ENCODE measurements around the gene CHD6.
"Not testable (repeated sequence)": the region's sequence is repeated elsewhere in the genome, so short reads cannot be mapped to it uniquely, and the experiment has no call there.

CHD6 gene

GRCh38 chr20:41553142-41553879 lies 64.9 kb downstream of the CHD6 start:
- H3K27ac Mint-ChIP-seq = no peak overlapping the region
- no peak overlapping the region for H3K4me3 Mint-ChIP-seq
- no peaks in the 10 kb centered on the region for H3K4me1 Mint-ChIP-seq (ENCODE audit: low read depth)
- no peak for DNase-seq (ENCODE audit: low spot score)
- H3K36me3 Mint-ChIP-seq (ENCODE audit: low read depth) = peaks cover 18% of the 10 kb centered on the region
- peaks cover 32% of the 10 kb centered on the region for H3K9me3 Mint-ChIP-seq
- H3K27me3 Mint-ChIP-seq (ENCODE audit: low read depth) = no peaks in the 10 kb centered on the region

- no peaks in the 10 kb centered on the region for H3K4me1 Mint-ChIP-seq (ENCODE audit: low read depth)
- H3K27me3 Mint-ChIP-seq (ENCODE audit: low read depth) = no peaks in the 10 kb centered on the region
- no peak overlapping the region for H3K27ac Mint-ChIP-seq
- peaks cover 18% of the 10 kb centered on the region for H3K36me3 Mint-ChIP-seq (ENCODE audit: low read depth)
- no peak for DNase-seq (ENCODE audit: low spot score)
- H3K4me3 Mint-ChIP-seq = no peak overlapping the region
- peaks cover 32% of the 10 kb centered on the region for H3K9me3 Mint-ChIP-seq
These were observed 65.7 kb downstream of the CHD6 start for GRCh38 chr20:41552295-41553068.

GRCh38 chr20:41551011-41551705 lies 67.0 kb downstream of the CHD6 start:
- no peak for DNase-seq (ENCODE audit: low spot score)
- Mint-ChIP-seq H3K27me3 (ENCODE audit: low read depth) (no peaks in the 10 kb centered on the region), H3K36me3 (ENCODE audit: low read depth) (peaks cover 13% of the 10 kb centered on the region), H3K27ac (no peak overlapping the region), H3K9me3 (peaks cover 20% of the 10 kb centered on the region), H3K4me1 (ENCODE audit: low read depth) (no peaks in the 10 kb centered on the region), H3K4me3 (no peak overlapping the region)

- Mint-ChIP-seq H3K27ac (no peak overlapping the region), H3K4me1 (ENCODE audit: low read depth) (no peaks in the 10 kb centered on the region), H3K27me3 (ENCODE audit: low read depth) (no peaks in the 10 kb centered on the region), H3K36me3 (ENCODE audit: low read depth) (peaks cover 9% of the 10 kb centered on the region), H3K4me3 (no peak overlapping the region), H3K9me3 (peaks cover 13% of the 10 kb centered on the region)
- no peak for DNase-seq (ENCODE audit: low spot score)
These were observed 71.0 kb downstream of the CHD6 start for GRCh38 chr20:41547221-41547620.

- Mint-ChIP-seq H3K4me1 (ENCODE audit: low read depth) (no peaks in the 10 kb centered on the region), H3K27me3 (ENCODE audit: low read depth) (no peaks in the 10 kb centered on the region), H3K4me3 (no peak overlapping the region), H3K9me3 (peaks cover 11% of the 10 kb centered on the region), H3K27ac (no peak overlapping the region), H3K36me3 (ENCODE audit: low read depth) (peaks cover 9% of the 10 kb centered on the region)
- DNase-seq (ENCODE audit: low spot score) = no peak
These were observed 71.6 kb downstream of the CHD6 start for GRCh38 chr20:41546535-41546934.

GRCh38 chr20:41544472-41544871 lies 73.7 kb downstream of the CHD6 start:
- Mint-ChIP-seq H3K4me1 (ENCODE audit: low read depth) (no peaks in the 10 kb centered on the region), H3K9me3 (no peaks in the 10 kb centered on the region), H3K4me3 (no peak overlapping the region), H3K27ac (no peak overlapping the region), H3K36me3 (ENCODE audit: low read depth) (peaks cover 2% of the 10 kb centered on the region), H3K27me3 (ENCODE audit: low read depth) (no peaks in the 10 kb centered on the region)
- DNase-seq (ENCODE audit: low spot score) = no peak

- DNase-seq (ENCODE audit: low spot score) = no peak
- no peaks in the 10 kb centered on the region for H3K27me3 Mint-ChIP-seq (ENCODE audit: low read depth)
- H3K4me3 Mint-ChIP-seq = no peak overlapping the region
- H3K9me3 Mint-ChIP-seq = peaks cover 7% of the 10 kb centered on the region
- no peaks in the 10 kb centered on the region for H3K4me1 Mint-ChIP-seq (ENCODE audit: low read depth)
- H3K27ac Mint-ChIP-seq = no peak overlapping the region
- peaks cover 10% of the 10 kb centered on the region for H3K36me3 Mint-ChIP-seq (ENCODE audit: low read depth)
These were observed 77.3 kb downstream of the CHD6 start for GRCh38 chr20:41540918-41541317.

- Mint-ChIP-seq H3K36me3 (ENCODE audit: low read depth) (peaks cover 10% of the 10 kb centered on the region), H3K4me3 (no peak overlapping the region)
These were observed 77.7 kb downstream of the CHD6 start for GRCh38 chr20:41540459-41540858.

GRCh38 chr20:41538810-41539596 lies 79.2 kb downstream of the CHD6 start:
- DNase-seq (ENCODE audit: low spot score) = no peak
- H3K4me1 Mint-ChIP-seq (ENCODE audit: low read depth) = no peaks in the 10 kb centered on the region
- no peak overlapping the region for H3K27ac Mint-ChIP-seq
- H3K36me3 Mint-ChIP-seq (ENCODE audit: low read depth) = peaks cover 10% of the 10 kb centered on the region
- peaks cover 7% of the 10 kb centered on the region for H3K9me3 Mint-ChIP-seq
- no peaks in the 10 kb centered on the region for H3K27me3 Mint-ChIP-seq (ENCODE audit: low read depth)
- no peak overlapping the region for H3K4me3 Mint-ChIP-seq

More at GRCh38 chr20:41540459-41540858, 77.7 kb downstream of the CHD6 start:
- Mint-ChIP-seq H3K27ac (no peak overlapping the region), H3K4me1 (ENCODE audit: low read depth) (no peaks in the 10 kb centered on the region), H3K27me3 (ENCODE audit: low read depth) (no peaks in the 10 kb centered on the region), H3K9me3 (peaks cover 7% of the 10 kb centered on the region)
- DNase-seq (ENCODE audit: low spot score) = no peak

- H3K4me1 Mint-ChIP-seq (ENCODE audit: low read depth) = no peaks in the 10 kb centered on the region
- peaks cover 7% of the 10 kb centered on the region for H3K9me3 Mint-ChIP-seq
- no peak overlapping the region for H3K27ac Mint-ChIP-seq
- no peak for DNase-seq (ENCODE audit: low spot score)
- H3K4me3 Mint-ChIP-seq = no peak overlapping the region
- no peaks in the 10 kb centered on the region for H3K27me3 Mint-ChIP-seq (ENCODE audit: low read depth)
- peaks cover 12% of the 10 kb centered on the region for H3K36me3 Mint-ChIP-seq (ENCODE audit: low read depth)
These were observed 80.3 kb downstream of the CHD6 start for GRCh38 chr20:41537865-41538264.

- not testable (repeated sequence) for H3K4me3 Mint-ChIP-seq; H3K4me1 Mint-ChIP-seq (ENCODE audit: low read depth); H3K27me3 Mint-ChIP-seq (ENCODE audit: low read depth); H3K9me3 Mint-ChIP-seq; DNase-seq (ENCODE audit: low spot score); H3K27ac Mint-ChIP-seq
- peaks cover 12% of the 10 kb centered on the region for H3K36me3 Mint-ChIP-seq (ENCODE audit: low read depth)
These were observed 82.6 kb downstream of the CHD6 start for GRCh38 chr20:41535551-41535950.

GRCh38 chr20:41534842-41535241 lies 83.3 kb downstream of the CHD6 start:
- peaks cover 12% of the 10 kb centered on the region for H3K36me3 Mint-ChIP-seq (ENCODE audit: low read depth)
- H3K27me3 Mint-ChIP-seq (ENCODE audit: low read depth) = no peaks in the 10 kb centered on the region
- peaks cover 7% of the 10 kb centered on the region for H3K9me3 Mint-ChIP-seq
- no peak overlapping the region for H3K4me3 Mint-ChIP-seq
- no peak for DNase-seq (ENCODE audit: low spot score)
- no peaks in the 10 kb centered on the region for H3K4me1 Mint-ChIP-seq (ENCODE audit: low read depth)
- H3K27ac Mint-ChIP-seq = no peak overlapping the region

- no peaks in the 10 kb centered on the region for H3K27me3 Mint-ChIP-seq (ENCODE audit: low read depth)
- H3K9me3 Mint-ChIP-seq = peaks cover 7% of the 10 kb centered on the region
- no peak overlapping the region for H3K4me3 Mint-ChIP-seq
- no peak overlapping the region for H3K27ac Mint-ChIP-seq
- H3K4me1 Mint-ChIP-seq (ENCODE audit: low read depth) = no peaks in the 10 kb centered on the region
- no peak for DNase-seq (ENCODE audit: low spot score)
- H3K36me3 Mint-ChIP-seq (ENCODE audit: low read depth) = peaks cover 14% of the 10 kb centered on the region
These were observed 84.0 kb downstream of the CHD6 start for GRCh38 chr20:41534170-41534569.

All from T-helper 2 cell treated with Interferon-gamma antibody and Interleukin-4, amounts not matched to agents 5 μg/mL and 100 μg/mL, for 36 hours (primary cell).